ENCODE measurements around the gene BLOC1S1. TPM values are rescaled to one million over a fixed set of nuclear protein-coding genes. Genes with fewer than 3 reads are reported as not detected.

BLOC1S1 gene
- total and polyA plus RNA-seq, 9 of the 15 experiments (the other 6 are each of a cell fraction or from before 2014, with no cell fraction given): 75.2 to 161 (median 98.8) TPM

GRCh38 chr12:55724226-55724939 is 8.5 kb downstream of the BLOC1S1 start (continued):
- TF ChIP-seq CHD7 (IDR thresholded peaks at IDR 0.05; ENCODE audit: low read depth, low read length) (no peak), PPARD (CRISPR knock-in tag; IDR thresholded peaks at IDR 0.05) (no peak), ETV6 (IDR thresholded peaks at IDR 0.05; ENCODE audit: borderline replicate concordance in 1 of 2, low read depth in 2 of 2, low read length in 1 of 2) (no peak), ETV6 (CRISPR knock-in tag; IDR thresholded peaks at IDR 0.05; ENCODE audit: borderline replicate concordance) (no peak), FOXP4 (CRISPR knock-in tag; IDR thresholded peaks at IDR 0.05; ENCODE audit: borderline replicate concordance) (no peak), RAD21 (CRISPR knock-in tag; conservative IDR thresholded peaks at IDR 0.05 in 1 of 2, IDR thresholded peaks at IDR 0.05 in 1 of 2) (peak; percentile 64 to 76), THRA (IDR thresholded peaks at IDR 0.05) (no peak), ZFP30 (CRISPR knock-in tag; IDR thresholded peaks at IDR 0.05; ENCODE audit: borderline replicate concordance) (no peak), NCOA4 (IDR thresholded peaks at IDR 0.05; ENCODE audit: partially characterized antibody) (no peak), SRSF3 (IDR thresholded peaks at IDR 0.05; ENCODE audit: insufficient read depth, low read length) (no peak), BCOR (IDR thresholded peaks at IDR 0.05) (no peak), HMGN3 (IDR thresholded peaks at IDR 0.05; ENCODE audit: borderline replicate concordance, extremely low read depth, insufficient read length, low read depth, low read length) (no peak)
